Tibial nerve (tissue), 3 donors: ENCODE measurements around the gene C19orf73.

Experiments
- CTCF ChIP-seq, 5 experiments: fragments of 200-600 bp in 3 of 5; fragments of 450-650 bp in 2 of 5; sonication (generic) in 3 of 5; IDR thresholded peaks; one replicate each; pipeline ENCODE4 v1.5.1; 2016 to 2019; ENCODE audit warnings: antibody characterized with exemption in 5 of 5, mild to moderate bottlenecking in 3 of 5, moderate library complexity in 2 of 5
- POLR2A ChIP-seq, 2 donors: fragments of 450-650 bp; IDR thresholded peaks; one replicate each; pipeline ENCODE4 v1.6.1; 2017; ENCODE audit warnings: antibody characterized with exemption in 2 of 2, mild to moderate bottlenecking in 2 of 2, moderate library complexity in 2 of 2

- TF ChIP-seq CTCF (IDR thresholded peaks at IDR 0.05) = no peak
- peak; percentile 18 to 60 for TF ChIP-seq POLR2A (IDR thresholded peaks at IDR 0.05)
Measured at GRCh38 chr19:49157445-49158224, 38.7 kb upstream of the C19orf73 start, which contains the start of gene TRPM4.
